RKO (cell line): Measurements from ENCODE around the gene ERC1.

Source experiments
- DNase-seq: peaks from one replicate; pipeline ENCODE4 v3.0.0-alpha.2; 2016; ENCODE audit warnings: low spot score

The ERC1 gene

GRCh38 chr12:1517734-1518525 is 526.9 kb downstream of the ERC1 start:
- no peak for DNase-seq

- peak; percentile 32 for DNase-seq
Observed at GRCh38 chr12:1518591-1519516, 527.8 kb downstream of the ERC1 start.

- DNase-seq, result no peak
Observed at GRCh38 chr12:1519642-1520041, 528.6 kb downstream of the ERC1 start.

GRCh38 chr12:1523046-1523445 is 532.0 kb downstream of the ERC1 start:
- no peak for DNase-seq

- no peak for DNase-seq
Observed at GRCh38 chr12:1523558-1524050, 532.6 kb downstream of the ERC1 start.

GRCh38 chr12:1525858-1526257 is 534.8 kb downstream of the ERC1 start:
- no peak for DNase-seq

- DNase-seq, result no peak
Observed at GRCh38 chr12:1527789-1528188, 536.8 kb downstream of the ERC1 start.

- DNase-seq, result no peak
Observed at GRCh38 chr12:1528791-1529190, 537.8 kb downstream of the ERC1 start.

- DNase-seq, result no peak
Observed at GRCh38 chr12:1529228-1529861, 538.3 kb downstream of the ERC1 start.

- DNase-seq, result no peak
Observed at GRCh38 chr12:1529862-1530591, 539.0 kb downstream of the ERC1 start.

GRCh38 chr12:1530592-1531152 is 539.6 kb downstream of the ERC1 start:
- DNase-seq, result no peak

GRCh38 chr12:1531153-1531653 is 540.2 kb downstream of the ERC1 start:
- no peak for DNase-seq

GRCh38 chr12:1531654-1532374 is 540.8 kb downstream of the ERC1 start:
- DNase-seq, result no peak

GRCh38 chr12:1532375-1533165 is 541.5 kb downstream of the ERC1 start:
- no peak for DNase-seq

- DNase-seq, result no peak
Observed at GRCh38 chr12:1533205-1533601, 542.2 kb downstream of the ERC1 start.

- DNase-seq, result no peak
Observed at GRCh38 chr12:1533602-1534304, 542.7 kb downstream of the ERC1 start.

- no peak for DNase-seq
Observed at GRCh38 chr12:1534748-1535147, 543.7 kb downstream of the ERC1 start.

GRCh38 chr12:1536817-1537216 is 545.8 kb downstream of the ERC1 start:
- DNase-seq, result no peak

GRCh38 chr12:1539135-1539534 is 548.1 kb downstream of the ERC1 start:
- no peak for DNase-seq
